Hypothalamus (tissue), 51 donors: ENCODE data around the gene ATP13A1.
"Not testable (repeated sequence)": the region's sequence is repeated elsewhere in the genome, so short reads cannot be mapped to it uniquely, and the experiment has no call there.

Experiments
- DNase-seq, 51 donors: peaks; one replicate each; lab custom pipeline; 2025; lab: John Stamatoyannopoulos, UW

ATP13A1 gene

DNA sequence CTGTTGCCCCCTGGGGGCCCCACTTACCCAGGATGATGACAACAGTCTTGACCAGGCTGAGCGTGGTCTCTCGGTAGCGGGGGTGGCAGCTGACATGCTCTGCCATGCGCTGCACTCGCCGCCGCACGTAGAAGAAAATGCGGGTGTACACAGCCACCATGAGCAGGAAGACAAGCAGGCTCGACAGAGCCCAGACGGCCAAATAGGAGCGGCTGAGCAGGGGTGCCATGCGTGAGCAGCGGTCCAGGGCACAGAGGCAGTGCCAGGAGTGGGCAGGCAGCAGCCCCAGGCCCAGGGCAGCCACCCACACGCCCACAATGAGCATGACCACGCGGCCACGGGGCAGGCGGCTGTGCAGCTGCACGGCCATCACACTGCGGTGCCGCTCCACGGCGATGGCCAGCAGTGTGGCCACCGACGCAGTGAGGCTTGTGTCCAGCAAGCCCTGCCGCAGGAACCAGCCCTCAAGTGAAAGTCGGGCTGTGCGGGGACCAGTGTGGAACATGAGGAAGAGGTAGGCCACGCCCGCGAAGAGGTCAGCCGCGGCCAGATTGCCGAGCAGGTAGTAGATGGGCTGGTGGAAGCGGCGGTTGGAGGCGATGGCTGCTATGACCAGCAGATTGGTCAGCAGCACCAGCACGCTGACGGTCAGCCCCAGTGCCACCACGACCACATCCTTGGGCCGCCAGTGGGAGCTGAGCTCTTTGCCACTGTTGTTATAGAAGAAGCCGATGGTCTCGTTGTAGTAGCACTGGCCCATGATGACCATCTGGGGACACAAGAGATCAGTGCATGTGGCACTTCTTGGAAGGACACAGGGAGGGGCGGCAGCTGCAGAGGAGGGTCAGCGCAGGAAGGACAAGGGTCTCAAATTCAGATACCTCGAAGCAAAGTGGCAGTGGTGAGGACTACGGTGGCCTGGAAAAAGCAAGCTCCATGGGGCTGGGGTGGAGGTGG, 36.7 kb downstream of the ATP13A1 start:
- DNase-seq, result no peak

DNA sequence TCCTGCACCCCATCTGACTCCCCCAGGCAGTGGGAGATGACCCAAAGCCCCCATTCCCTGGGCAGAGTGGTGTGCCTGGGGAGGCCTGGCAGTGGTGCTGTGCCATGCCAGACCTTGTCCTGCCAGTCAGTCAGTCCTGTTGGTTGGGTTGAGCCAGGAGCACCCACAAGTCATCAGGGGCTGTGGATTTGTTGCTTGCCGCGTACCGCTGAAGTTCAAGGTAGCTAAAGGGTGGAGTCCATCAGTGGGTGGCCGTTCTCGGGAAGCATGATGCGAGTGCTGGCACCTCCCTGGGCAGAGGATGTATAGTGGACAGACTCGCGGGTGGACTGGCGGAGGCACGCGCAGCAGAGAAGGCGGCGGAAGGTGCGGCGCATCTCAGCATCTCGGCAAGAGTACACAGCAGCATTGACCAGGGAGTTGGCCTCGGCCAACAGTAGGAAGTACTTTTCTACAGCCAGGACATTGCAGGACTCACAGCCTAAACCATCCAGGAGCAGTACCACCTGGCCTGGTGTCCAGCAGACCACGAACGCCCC, 39.4 kb downstream of the ATP13A1 start:
- DNase-seq, result no peak

DNA sequence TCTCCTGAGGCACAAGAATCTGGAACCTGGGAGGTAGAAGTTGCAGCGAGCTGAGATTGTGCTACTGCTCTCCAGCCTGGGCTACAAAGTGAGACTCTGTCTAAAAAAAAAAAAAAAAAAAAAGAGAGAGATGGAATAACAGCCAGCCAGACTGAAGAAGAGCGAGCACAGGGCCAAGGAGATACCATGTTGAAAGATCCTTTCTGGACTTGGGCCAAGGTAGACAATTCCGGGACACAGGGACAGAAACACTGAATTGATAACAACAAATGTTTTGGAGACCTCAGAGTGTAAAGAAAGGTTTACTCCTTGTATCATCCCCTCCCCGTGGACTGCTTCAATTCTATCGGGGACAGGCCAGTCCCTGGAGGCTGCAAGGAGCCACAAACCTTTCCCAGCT, 40.1 kb downstream of the ATP13A1 start:
- DNase-seq, result no peak

DNA sequence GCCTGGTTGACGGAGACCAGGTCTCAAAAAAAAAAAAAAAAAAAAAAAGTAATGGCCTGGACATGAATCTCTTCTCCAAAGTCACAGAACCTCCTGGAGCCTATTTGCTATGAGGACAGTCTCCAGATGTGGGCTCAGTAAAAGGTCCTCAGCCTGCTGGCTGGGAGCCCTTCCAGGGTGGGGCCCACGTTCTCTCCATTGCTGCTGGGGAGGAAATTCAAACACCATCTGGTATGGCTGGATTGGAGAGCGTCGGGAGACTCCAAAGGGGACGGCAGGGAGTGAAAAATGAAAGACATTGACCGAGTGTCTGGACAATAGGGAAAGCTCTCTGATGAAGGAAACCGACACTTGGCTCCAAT, 43.6 kb downstream of the ATP13A1 start:
- no peak for DNase-seq

DNA sequence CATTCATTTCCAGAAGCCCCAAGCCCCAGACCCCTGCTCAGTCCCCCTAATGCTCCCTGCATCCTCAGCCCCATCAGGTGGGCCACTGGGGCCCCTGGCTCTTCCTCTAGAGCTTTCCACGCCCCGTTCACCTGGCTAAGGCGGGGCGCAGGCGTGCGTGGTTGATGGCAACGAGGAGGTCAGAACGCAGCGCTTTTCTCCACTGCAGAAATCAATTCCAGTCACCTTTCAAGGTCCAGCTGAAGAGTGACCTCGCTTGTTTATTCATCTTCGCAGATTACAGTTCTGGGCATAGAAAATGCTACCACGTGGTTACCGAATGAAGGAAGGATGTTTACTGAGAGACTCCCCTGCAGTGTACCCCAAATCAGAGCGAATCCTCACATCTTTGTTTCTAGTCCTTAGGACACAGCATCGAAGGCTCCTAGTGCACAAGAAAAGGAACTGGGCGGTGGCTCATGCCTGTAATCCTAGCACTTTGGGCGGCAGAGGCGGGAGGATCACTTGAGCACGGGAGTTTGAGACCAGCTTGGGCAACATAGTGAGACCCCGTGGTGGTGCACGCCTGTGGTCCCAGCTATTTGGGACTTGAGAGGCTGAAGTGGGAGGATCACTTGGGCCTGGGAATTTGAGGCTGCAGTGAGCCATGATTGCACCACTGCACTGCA, 44.2 kb downstream of the ATP13A1 start:
- DNase-seq, result no peak

DNA sequence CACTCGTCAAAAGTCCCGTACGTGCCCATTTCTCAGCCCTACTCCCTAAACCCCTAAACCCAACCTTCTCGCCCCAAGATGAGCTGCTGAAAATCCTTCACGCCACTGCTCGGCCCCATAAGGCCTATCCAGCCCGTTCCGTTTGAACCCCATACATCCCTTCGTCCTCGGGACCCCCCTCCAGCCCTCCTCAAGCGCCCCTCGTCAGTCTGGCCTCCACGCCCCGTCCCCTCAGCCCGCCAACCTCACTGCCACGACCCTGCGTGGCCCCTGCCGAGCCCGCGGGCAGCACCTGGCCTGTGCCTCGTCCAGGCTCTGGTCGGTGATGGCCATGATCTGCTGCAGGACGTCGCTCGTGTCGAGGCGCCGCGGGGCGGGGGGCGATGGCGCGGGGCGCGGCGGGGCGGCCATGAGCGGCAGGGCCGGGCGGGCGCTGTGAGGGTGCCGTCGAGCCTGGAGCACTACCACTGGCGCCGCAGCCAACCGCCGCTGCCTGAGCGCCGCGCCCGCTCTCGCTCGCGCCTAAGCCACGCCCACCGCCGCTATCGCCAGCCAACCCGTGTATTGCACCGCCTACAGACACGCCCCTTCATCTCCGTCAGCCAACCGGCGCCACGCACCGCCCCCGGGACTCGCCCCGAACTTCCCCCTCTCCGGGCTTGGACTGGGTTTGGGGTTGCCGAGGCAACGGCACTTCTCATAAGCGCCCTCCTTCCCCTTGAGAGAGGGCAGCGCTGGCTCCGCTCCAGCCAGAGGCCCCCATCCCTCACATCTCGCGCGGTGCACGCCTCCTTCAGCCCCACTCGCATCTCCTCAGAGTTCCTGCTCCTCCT, 45.0 kb downstream of the ATP13A1 start, which contains the start of gene PBX4:
TSS of gene PBX4 (minus strand) at position 469 of the 833 bp plus-strand sequence. CDS start at position 411, 58 bp downstream.
- peak; percentile 16 to 94 (median 83) for DNase-seq

- DNase-seq, result no peak
These were observed 48.4 kb downstream of the ATP13A1 start for GRCh38 chr19:19615086-19615485.

DNA sequence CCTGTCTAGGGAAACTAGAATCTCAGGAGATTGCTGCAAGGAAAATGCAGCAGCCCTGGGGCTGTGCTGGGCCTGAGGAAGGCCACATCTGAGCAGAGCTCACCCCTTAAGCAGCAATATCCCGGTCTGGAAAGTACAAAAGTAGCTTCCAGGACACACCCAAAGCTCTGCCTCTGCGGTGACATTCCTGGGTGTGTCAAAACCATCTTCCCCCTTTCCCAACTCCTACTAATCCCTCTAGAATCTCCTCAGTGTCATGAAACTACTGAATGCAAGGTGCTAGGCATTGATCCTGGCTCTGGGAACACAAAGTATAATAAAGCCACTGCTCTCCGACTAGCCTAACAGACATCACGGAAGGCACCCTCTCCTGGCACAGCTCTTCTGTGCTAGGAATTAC, 50.0 kb downstream of the ATP13A1 start:
- DNase-seq, result no peak

DNA sequence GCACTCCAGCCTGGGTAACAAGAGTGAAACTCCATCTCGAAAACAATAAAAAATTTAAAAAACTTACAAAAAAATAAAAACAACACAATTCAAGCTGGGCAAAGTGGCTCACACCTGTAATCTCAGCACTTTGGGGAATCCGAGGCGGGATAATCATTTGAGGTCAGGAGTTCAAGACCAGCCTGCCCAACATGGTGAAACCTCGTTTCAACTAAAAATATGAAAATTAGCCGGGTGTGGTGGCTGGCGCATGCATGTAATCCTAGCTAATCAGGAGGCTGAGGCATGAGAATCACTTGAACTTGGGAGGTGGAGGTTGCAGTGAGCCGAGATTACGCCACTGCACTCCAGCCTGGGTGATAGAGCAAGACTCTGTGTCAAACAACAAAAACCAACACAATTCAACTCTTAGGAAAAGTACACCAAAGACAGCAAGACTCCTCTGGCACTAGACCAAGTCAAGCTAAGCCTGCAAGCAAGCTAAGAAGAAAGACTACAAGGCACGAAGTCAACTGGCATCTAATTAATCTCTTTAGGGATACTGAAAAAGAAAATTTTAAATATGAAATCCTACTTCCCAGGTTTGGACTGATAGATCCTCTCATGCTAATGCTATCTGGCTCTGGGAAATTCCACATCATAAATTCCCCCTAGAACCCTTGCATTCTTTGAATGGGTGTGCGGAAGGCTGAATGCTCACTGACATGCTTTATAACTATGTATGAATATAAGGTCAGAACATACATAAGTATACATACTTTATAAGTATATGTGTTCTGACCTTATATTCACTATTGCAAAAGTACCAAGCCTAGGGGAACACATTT, 52.9 kb downstream of the ATP13A1 start:
- no peak for DNase-seq

DNA sequence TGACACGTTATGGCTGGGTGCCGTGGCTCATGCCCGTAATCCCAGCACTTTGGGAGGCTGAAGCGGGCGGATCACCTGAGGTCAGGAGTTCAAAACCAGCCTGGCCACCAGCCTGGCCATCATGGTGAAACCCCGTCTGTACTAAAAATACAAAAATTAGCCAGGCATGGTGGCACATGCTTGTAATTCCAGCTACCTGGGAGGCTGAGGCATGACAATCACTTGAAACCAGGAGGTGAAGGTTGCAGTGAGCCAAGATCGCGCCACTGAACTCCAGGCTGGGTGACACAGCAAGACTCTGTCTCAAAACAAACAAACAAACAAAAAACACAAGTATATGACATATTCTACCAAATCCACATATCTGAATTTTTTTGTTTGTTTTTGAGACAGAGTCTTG, 56.8 kb downstream of the ATP13A1 start:
- DNase-seq, result not testable (repeated sequence)

DNA sequence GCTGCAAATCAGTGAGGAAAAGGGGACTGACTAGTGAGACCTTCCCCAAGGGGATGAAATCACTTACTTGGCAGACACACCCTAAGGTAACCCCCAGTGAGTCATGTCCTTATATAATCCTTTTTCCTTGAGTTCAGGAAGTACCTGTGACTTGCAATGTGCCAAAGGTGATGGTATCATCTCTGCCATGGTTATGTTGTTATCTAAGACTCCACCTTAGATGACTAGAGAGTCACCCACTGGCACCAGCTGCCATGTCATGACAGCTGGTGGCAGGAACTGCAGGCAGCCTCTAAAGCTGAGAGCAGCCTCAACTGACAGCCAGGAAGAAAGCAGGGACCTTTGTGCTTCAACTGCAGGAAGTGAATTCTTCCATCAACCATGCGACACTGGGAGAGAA, 57.5 kb downstream of the ATP13A1 start:
- no peak for DNase-seq

DNA sequence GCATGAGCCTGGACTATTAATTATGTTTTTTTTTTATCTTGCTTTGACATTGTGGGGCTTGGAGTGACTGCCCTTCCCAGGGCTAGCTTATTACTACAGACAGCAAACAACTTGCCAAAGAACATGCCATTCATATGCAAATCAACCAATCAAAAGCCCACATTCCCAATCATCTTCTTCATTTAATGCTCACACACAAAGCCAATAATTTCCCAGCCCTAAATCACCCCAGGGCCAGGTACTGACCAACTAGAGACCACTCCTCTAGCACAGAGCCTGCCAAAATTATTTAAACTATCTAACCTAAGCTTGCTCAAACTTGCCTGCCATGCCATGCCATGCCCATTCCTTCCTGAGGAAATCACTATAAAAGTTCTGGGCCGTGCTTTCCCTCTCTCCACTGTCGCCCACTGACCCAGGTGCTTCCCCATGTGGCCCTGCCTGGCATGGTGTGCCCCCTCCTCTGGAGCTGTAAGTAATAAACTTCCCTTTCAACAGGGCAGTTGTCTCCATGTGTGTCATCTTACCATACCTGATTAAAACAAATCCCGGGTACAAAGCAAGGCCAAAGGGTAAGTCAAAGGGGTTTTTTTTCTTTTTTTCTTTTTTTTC, 60.7 kb downstream of the ATP13A1 start:
- DNase-seq, result no peak

GRCh38 chr19:19602136-19602712, 61.3 kb downstream of the ATP13A1 start:
- DNase-seq, result no peak

DNA sequence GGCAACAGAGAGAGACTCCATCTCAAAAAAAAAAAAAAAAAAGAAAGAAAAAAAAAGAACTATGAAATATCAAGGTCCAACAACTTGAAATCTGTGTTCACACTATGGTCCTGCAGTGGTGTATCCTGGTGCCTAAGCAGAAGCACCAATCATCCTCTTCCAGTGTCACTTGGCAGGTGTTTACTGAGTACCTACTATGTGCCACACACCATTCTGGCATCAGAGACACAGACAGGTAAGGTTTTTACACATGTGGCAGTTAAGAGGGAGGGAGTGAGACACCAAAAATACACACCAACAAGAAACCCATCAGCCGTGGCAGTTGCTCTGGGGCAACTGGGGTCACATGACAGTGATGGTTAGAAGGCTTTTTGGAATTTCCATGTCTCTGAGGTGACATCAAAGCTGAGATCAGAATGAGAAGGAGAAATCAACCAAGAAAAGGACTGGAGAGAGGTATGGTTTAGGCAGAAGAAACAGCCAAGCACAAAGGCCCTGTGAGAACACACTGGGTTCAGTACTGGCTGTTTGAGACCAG, 62.6 kb downstream of the ATP13A1 start:
- no peak for DNase-seq

DNA sequence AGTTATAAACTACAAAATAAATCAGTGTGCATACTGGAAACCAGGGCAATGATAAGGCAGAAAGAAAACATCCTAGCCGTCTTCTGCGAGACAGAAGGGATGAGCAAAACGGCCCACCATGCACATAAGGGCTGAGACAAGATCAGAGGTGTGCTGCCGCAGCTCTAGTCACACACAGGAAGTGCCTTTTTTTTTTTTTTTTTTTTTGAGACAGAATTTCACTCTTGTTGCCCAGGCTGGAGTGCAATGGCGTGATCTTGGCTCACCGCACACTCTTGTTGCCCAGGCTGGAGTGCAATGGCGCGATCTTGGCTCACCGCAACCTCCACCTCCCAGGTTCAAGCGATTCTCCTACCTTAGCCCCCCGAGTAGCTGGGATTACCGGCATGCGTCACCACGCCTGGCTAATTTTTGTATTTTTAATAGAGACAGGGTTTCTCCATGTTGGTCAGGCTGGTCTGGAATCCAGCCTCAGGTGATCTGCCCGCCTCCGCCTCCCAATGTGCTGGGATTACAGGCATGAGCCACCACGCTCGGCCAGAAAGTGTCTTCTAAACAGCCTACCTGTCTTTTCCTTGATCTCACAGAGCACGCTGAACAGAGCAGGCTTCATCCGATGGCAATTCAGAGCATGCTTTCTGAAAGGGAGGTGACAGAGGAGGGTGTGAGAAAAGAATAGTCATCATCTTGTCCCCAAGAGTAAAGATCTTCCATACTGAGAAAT, 64.6 kb downstream of the ATP13A1 start:
- not testable (repeated sequence) for DNase-seq

DNA sequence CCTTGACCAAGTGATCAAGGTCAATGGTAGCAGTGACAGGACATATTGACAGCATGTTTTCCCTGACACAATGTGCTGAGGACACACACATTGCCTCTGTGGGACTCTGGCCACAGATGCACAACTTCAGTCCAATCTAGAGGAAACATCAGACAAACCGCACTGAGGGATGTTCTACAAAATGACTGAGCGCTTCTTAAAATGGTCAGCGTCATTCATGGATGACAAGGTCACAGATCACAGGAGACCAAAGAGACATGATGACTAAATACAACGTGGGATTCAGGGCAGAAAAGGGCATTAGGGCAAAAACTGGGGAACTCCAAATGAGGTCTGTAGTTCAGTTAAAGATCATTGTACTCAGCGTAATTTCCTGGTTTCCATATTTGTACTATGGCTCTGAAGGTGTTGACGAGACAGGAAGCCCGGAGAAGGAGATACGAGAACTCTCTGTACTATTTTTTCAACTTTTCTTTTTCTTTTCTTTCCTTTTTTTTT, 65.6 kb downstream of the ATP13A1 start:
- no peak for DNase-seq
